Stomach (tissue), 4 donors: Measurements from ENCODE around the gene SPINDOC.

Experiments
- EP300 ChIP-seq: sonication (generic); formaldehyde crosslinking; IDR thresholded peaks from one replicate; pipeline ENCODE4 v1.6.1; 2017; ENCODE audit warnings: antibody characterized with exemption
- POLR2A ChIP-seq, 4 donors: fragments of 450-650 bp; IDR thresholded peaks; one replicate each; pipeline ENCODE4 v1.6.1; 2016; ENCODE audit warnings: antibody characterized with exemption in 4 of 4, control low read depth in 2 of 4, mild to moderate bottlenecking in 1 of 4, moderate library complexity in 1 of 4
- POLR2AphosphoS5 ChIP-seq, 3 donors: sonication (generic); formaldehyde crosslinking; IDR thresholded peaks; one replicate each; pipeline ENCODE4 v1.6.1; 2016; ENCODE audit warnings: antibody characterized with exemption in 3 of 3
- TF ChIP-seq, protein P1 (sequence below), 7 experiments: fragments of 450-650 bp in 4 of 7; fragments of 200-600 bp in 3 of 7; sonication (generic) in 3 of 7; IDR thresholded peaks; one replicate each; pipeline ENCODE4 v1.5.1; 2016 to 2019; ENCODE audit warnings: antibody characterized with exemption in 7 of 7, control low read depth in 2 of 7, mild to moderate bottlenecking in 1 of 7

DNA sequence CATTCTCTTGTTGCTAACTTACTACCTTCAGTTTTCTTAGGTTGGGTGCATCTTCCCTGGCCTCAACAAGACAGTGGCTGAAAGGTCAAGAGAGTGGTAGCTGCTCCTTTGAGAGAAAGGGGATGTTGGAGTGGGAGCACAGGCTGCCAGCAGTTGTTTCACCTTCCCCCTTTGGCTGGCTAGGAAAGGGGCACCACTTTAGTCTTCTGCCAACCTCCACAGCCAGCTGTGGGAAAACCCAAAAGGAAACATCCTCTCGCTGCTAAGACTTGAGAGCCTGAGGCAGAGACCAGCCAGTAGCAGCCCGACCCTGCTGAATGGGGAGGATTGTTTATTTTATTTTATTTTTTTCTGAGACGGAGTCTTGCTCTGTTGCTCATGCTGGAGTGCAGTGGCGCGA, 60.1 kb downstream of the SPINDOC start:
- TF ChIP-seq POLR2A (IDR thresholded peaks at IDR 0.05) (no peak), POLR2AphosphoS5 (IDR thresholded peaks at IDR 0.05) (no peak), EP300 (no peak)
- TF ChIP-seq, protein P1, sequence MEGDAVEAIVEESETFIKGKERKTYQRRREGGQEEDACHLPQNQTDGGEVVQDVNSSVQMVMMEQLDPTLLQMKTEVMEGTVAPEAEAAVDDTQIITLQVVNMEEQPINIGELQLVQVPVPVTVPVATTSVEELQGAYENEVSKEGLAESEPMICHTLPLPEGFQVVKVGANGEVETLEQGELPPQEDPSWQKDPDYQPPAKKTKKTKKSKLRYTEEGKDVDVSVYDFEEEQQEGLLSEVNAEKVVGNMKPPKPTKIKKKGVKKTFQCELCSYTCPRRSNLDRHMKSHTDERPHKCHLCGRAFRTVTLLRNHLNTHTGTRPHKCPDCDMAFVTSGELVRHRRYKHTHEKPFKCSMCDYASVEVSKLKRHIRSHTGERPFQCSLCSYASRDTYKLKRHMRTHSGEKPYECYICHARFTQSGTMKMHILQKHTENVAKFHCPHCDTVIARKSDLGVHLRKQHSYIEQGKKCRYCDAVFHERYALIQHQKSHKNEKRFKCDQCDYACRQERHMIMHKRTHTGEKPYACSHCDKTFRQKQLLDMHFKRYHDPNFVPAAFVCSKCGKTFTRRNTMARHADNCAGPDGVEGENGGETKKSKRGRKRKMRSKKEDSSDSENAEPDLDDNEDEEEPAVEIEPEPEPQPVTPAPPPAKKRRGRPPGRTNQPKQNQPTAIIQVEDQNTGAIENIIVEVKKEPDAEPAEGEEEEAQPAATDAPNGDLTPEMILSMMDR (IDR thresholded peaks at IDR 0.05), result no peak
